Erythroblast (primary cell): ENCODE data around the gene STX4.

Experiments
- GATA1 ChIP-seq: IDR thresholded peaks from 2 replicates; pipeline ENCODE4 v1.6.1; 2011; ENCODE audit warnings: low read depth, mild to moderate bottlenecking, control low read depth, low read length, moderate library complexity
- POLR2A ChIP-seq: IDR thresholded peaks from 2 replicates; pipeline ENCODE4 v1.6.1; 2011; ENCODE audit warnings: mild to moderate bottlenecking, low read length

DNA sequence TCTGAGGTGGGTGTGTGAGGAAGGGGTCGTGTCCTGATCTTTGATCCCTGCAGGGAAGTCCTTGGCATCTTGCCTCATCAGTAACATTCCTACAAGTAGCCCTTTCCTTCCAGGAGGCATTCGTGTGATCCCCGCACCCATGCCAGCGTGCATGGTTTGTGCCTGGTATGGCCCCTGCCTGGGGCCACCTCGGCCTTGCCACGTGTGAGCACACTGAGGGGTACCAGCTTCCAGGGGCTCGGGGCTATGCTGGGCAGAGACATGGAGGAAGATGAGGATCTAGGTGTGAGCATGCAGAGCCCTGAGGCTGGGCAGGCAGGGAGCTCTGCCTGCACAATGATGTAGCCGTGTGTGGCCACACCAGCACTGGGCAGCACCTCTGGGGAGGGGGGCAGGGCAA is 42.3 kb upstream of the STX4 start:
- TF ChIP-seq POLR2A (no peak), GATA1 (no peak)
